ENCODE results near the gene TARDBP. TPM values are rescaled to one million over a fixed set of nuclear protein-coding genes. Genes with fewer than 3 reads are reported as not detected.

TARDBP gene
- total and polyA plus RNA-seq, 9 of the 15 experiments (the other 6 are each of a cell fraction or from before 2014, with no cell fraction given) = 122 to 515 (median 243) TPM

DNA sequence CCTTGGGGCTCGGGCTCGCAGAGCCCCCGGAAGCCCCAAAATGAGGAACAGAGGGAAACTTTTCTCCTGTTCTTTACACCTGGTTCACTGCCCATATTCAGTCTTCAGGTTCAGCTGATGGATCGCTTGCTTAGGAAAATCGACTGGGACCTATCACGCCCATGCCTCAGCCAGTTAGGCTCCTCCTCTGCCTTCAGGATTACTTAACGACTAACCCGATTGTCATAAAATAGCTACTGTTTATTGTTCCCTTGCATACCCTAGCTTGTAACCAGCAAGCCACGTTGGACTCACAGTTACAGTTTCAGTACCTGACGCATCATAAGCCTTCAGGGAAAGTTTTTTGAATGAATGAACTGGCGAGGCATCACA, 692 bp downstream of the TARDBP start (continued):
- TF ChIP-seq MYC (IDR thresholded peaks at IDR 0.05; ENCODE audit: low read depth, low read length) = no peak
- TF ChIP-seq MYC (CRISPR knock-in tag; IDR thresholded peaks at IDR 0.05; ENCODE audit: borderline replicate concordance, low read depth) = no peak
- no peak for TF ChIP-seq MLLT1 (IDR thresholded peaks at IDR 0.05)
- TF ChIP-seq ZHX1 (conservative IDR thresholded peaks at IDR 0.05; ENCODE audit: low read length) = no peak
- TF ChIP-seq ZC3H8 (IDR thresholded peaks at IDR 0.05) = no peak
- TF ChIP-seq NR3C1 (CRISPR knock-in tag; IDR thresholded peaks at IDR 0.05) = no peak
- no peak for TF ChIP-seq ZZZ3 (IDR thresholded peaks at IDR 0.05)
- no peak for TF ChIP-seq RREB1 (CRISPR knock-in tag; IDR thresholded peaks at IDR 0.05)
- TF ChIP-seq, protein P1, sequence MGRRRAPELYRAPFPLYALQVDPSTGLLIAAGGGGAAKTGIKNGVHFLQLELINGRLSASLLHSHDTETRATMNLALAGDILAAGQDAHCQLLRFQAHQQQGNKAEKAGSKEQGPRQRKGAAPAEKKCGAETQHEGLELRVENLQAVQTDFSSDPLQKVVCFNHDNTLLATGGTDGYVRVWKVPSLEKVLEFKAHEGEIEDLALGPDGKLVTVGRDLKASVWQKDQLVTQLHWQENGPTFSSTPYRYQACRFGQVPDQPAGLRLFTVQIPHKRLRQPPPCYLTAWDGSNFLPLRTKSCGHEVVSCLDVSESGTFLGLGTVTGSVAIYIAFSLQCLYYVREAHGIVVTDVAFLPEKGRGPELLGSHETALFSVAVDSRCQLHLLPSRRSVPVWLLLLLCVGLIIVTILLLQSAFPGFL (CRISPR knock-in tag; IDR thresholded peaks at IDR 0.05) = no peak
- TF ChIP-seq, protein P2, sequence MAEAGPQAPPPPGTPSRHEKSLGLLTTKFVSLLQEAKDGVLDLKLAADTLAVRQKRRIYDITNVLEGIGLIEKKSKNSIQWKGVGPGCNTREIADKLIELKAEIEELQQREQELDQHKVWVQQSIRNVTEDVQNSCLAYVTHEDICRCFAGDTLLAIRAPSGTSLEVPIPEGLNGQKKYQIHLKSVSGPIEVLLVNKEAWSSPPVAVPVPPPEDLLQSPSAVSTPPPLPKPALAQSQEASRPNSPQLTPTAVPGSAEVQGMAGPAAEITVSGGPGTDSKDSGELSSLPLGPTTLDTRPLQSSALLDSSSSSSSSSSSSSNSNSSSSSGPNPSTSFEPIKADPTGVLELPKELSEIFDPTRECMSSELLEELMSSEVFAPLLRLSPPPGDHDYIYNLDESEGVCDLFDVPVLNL (CRISPR knock-in tag; IDR thresholded peaks at IDR 0.05; ENCODE audit: low read depth) = no peak
- TF ChIP-seq ZNF699 (CRISPR knock-in tag; IDR thresholded peaks at IDR 0.05; ENCODE audit: insufficient replicate concordance) = no peak
- no peak for TF ChIP-seq ZNF143 (CRISPR knock-in tag; IDR thresholded peaks at IDR 0.05)
- no peak; the same call in 1 of the 2 replicates for TF ChIP-seq RBFOX2 (IDR thresholded peaks at IDR 0.05; ENCODE audit: low read depth, low read length)
- TF ChIP-seq TOE1 (IDR thresholded peaks at IDR 0.05; ENCODE audit: borderline replicate concordance) = no peak
- peak; percentile 64; the same call in 1 of the 2 replicates for TF ChIP-seq TOE1 (CRISPR knock-in tag; IDR thresholded peaks at IDR 0.05; ENCODE audit: borderline replicate concordance, low read depth)
- no peak for TF ChIP-seq SRF (CRISPR knock-in tag; IDR thresholded peaks at IDR 0.05)

All from K562 (cell line).